Upper lobe of right lung (tissue), 1 donor: Measurements from ENCODE around the gene AKAP1. TPM values are rescaled to one million over a fixed set of nuclear protein-coding genes. Genes with fewer than 3 reads are reported as not detected.

ENCODE experiments used
- ATAC-seq: fragments of 200-7000 bp; cut with Tn5 transposase; one replicate; pipeline ENCODE4 v1.9.1; 2020; ENCODE audit warnings: mild to moderate bottlenecking, moderate library complexity
- DNase-seq: peaks from one replicate; pipeline ENCODE4 v3.0.0-alpha.2; 2020
- H3K27ac ChIP-seq: fragments of 200-600 bp; one replicate; pipeline ENCODE4 v1.8.0; 2022
- H3K27me3 ChIP-seq: fragments of 200-600 bp; one replicate; pipeline ENCODE4 v1.8.0; 2022; ENCODE audit warnings: mild to moderate bottlenecking
- H3K36me3 ChIP-seq: fragments of 200-600 bp; one replicate; pipeline ENCODE4 v1.8.0; 2022
- H3K4me1 ChIP-seq: fragments of 200-600 bp; one replicate; pipeline ENCODE4 v1.8.0; 2022
- H3K4me3 ChIP-seq: fragments of 200-600 bp; one replicate; pipeline ENCODE4 v1.8.0; 2022; ENCODE audit warnings: mild to moderate bottlenecking
- H3K9me3 ChIP-seq: fragments of 200-600 bp; one replicate; pipeline ENCODE4 v1.8.0; 2022
- CTCF ChIP-seq: fragments of 200-600 bp; IDR thresholded peaks from one replicate; pipeline ENCODE4 v1.8.0; 2022; ENCODE audit warnings: antibody characterized with exemption
- intact Hi-C: fragments of 100-400 bp; cut with DNase I; formaldehyde crosslinking; loops from one replicate; pipeline ENCODE4 v1.11.0; 2022
- total RNA-seq: library from RNA; stranded (reverse); fragmentation: NEBNext Ultra II Directional; extraction: Animal tissue kit (Norgen Biotek cat#: 25700); gene quantifications from one replicate; pipeline ENCODE4 v1.2.1, GENCODE V29; 2021
- donor health status: DM: no; HTN: yes; CAD: no; lungs with severe emphysema.

The AKAP1 gene
- total RNA-seq, 1 donor from 2014 or later = 59.9 TPM

GRCh38 chr17:57142925-57143324 is 57.9 kb downstream of the AKAP1 start:
- no peak overlapping the region for H3K27ac ChIP-seq
- DNase-seq (no peak), ATAC-seq (peak; percentile 68)
- H3K4me1 ChIP-seq = no peaks in the 10 kb centered on the region
- no peaks in the 10 kb centered on the region for H3K27me3 ChIP-seq
- intact Hi-C loops = no loop called here
- H3K4me3 ChIP-seq = no peak overlapping the region
- H3K36me3 ChIP-seq = no peaks in the 10 kb centered on the region
- no peaks in the 10 kb centered on the region for H3K9me3 ChIP-seq
- no peak for TF ChIP-seq CTCF

GRCh38 chr17:57143361-57143760 is 58.3 kb downstream of the AKAP1 start:
- intact Hi-C loops = no loop called here
- DNase-seq (no peak), ATAC-seq (no peak)
- Histone ChIP-seq H3K27ac (no peak overlapping the region), H3K27me3 (no peaks in the 10 kb centered on the region), H3K4me3 (no peak overlapping the region), H3K9me3 (no peaks in the 10 kb centered on the region), H3K4me1 (no peaks in the 10 kb centered on the region), H3K36me3 (no peaks in the 10 kb centered on the region)
- no peak for TF ChIP-seq CTCF

GRCh38 chr17:57143919-57144318 is 58.9 kb downstream of the AKAP1 start:
- ATAC-seq (no peak), DNase-seq (no peak)
- Histone ChIP-seq H3K4me1 (no peaks in the 10 kb centered on the region), H3K36me3 (no peaks in the 10 kb centered on the region), H3K4me3 (no peak overlapping the region), H3K27ac (no peak overlapping the region), H3K27me3 (no peaks in the 10 kb centered on the region), H3K9me3 (no peaks in the 10 kb centered on the region)
- intact Hi-C loops = no loop called here
- TF ChIP-seq CTCF = no peak

DNA sequence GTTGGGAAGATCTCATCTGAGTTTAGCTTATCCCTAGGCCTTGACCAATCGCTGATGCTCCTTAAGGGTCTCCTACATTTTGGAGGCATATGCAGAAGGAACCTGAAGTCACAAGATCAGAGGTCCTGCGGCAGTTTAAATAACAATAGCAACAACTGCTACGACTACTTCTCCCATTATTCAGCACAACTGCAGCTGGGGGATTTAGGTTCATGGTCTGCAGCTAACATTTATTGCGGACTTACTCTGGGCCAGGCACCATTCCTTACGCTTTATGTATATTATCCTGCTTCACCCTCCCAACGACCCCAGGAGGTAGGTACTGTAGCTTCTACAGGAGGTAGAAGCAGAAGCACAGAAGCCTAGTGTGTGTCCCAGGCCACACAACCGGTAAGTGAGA is 59.5 kb downstream of the AKAP1 start:
- ATAC-seq (no peak), DNase-seq (no peak)
- intact Hi-C loops = no loop called here
- no peak for TF ChIP-seq CTCF
- no peaks in the 10 kb centered on the region for H3K4me1 ChIP-seq
- no peaks in the 10 kb centered on the region for H3K36me3 ChIP-seq
- H3K27me3 ChIP-seq = no peaks in the 10 kb centered on the region
- H3K27ac ChIP-seq = no peak overlapping the region
- H3K4me3 ChIP-seq = no peak overlapping the region
- no peaks in the 10 kb centered on the region for H3K9me3 ChIP-seq

DNA sequence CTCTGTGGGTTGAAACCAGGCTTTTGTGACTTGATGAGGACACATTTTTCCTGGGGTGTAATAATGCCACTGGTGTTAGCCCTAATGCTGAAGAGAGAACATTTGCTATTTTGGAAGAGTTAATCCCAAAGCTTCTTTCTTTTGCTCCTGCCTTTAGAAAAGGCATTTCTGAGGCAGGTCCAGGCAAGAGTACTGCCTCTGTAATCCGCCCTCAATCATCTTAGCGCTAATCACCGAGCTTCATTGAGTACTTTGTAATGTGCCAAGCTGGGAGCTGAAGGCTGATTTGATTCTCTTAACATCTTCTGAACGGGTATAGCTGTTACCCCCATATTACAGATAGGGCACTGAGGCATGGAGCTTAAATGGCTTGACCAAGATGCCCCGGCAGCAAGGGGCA is 60.3 kb downstream of the AKAP1 start:
- H3K27me3 ChIP-seq = no peaks in the 10 kb centered on the region
- intact Hi-C loops = no loop called here
- H3K4me3 ChIP-seq = no peak overlapping the region
- no peak for TF ChIP-seq CTCF
- ATAC-seq (no peak), DNase-seq (no peak)
- H3K9me3 ChIP-seq = no peaks in the 10 kb centered on the region
- H3K27ac ChIP-seq = no peak overlapping the region
- no peaks in the 10 kb centered on the region for H3K36me3 ChIP-seq
- H3K4me1 ChIP-seq = no peaks in the 10 kb centered on the region

DNA sequence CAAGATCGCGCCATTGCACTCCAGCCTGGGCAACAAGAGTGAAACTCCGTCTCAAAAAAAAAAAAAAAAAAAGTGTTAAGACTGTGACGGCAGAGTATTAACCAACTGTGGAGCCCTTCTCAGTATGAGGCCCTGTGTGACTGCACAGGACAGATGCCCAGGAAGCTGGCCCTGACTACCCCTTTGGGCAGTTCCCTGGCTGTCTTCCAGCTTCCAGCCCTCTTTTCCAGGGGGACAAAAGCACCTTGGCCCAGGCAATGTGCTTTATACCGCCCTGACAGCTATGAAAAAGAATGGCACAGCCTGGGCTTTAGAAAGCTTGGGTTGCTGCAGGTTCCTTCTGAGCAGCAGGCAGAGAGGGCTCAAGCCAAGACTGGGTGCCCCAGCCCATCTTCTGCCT is 61.2 kb downstream of the AKAP1 start:
- H3K4me3 ChIP-seq = no peak overlapping the region
- DNase-seq (no peak), ATAC-seq (no peak)
- H3K27me3 ChIP-seq = no peaks in the 10 kb centered on the region
- no peaks in the 10 kb centered on the region for H3K4me1 ChIP-seq
- no peaks in the 10 kb centered on the region for H3K36me3 ChIP-seq
- intact Hi-C loops = no loop called here
- H3K27ac ChIP-seq = no peak overlapping the region
- TF ChIP-seq CTCF = no peak
- H3K9me3 ChIP-seq = no peaks in the 10 kb centered on the region
